ENCODE measurements around the gene ZNF521.

DNA sequence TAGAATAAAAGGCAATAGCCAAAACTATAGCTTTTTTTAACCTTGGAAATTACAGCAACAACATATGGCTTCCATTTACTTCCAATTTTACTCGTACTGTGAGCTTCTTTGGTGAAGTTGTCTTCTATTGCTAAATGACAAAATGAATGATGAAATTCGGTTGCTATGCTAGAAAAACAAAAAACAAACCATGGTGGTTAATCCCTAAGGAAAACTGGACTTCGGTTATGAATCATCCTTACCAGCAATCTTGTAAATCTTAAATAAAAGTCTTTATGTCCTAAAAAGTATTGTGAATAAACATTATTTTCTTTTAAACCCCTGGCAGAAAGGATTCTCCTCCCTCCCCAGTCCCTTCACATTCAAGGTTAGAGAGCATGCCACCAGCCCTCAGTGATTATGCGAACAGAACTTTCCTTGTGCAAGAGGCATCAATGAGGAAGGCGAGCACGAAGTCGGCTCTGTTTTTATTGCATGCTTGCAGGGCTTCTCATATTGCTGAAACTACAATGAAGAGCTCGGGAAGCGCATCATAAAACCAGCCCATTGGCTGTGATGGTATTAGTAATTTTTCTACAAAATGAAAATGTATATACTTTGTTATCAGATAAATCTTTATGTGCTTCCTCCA lies 62.9 kb downstream of the ZNF521 start:
- TF ChIP-seq, protein P1, sequence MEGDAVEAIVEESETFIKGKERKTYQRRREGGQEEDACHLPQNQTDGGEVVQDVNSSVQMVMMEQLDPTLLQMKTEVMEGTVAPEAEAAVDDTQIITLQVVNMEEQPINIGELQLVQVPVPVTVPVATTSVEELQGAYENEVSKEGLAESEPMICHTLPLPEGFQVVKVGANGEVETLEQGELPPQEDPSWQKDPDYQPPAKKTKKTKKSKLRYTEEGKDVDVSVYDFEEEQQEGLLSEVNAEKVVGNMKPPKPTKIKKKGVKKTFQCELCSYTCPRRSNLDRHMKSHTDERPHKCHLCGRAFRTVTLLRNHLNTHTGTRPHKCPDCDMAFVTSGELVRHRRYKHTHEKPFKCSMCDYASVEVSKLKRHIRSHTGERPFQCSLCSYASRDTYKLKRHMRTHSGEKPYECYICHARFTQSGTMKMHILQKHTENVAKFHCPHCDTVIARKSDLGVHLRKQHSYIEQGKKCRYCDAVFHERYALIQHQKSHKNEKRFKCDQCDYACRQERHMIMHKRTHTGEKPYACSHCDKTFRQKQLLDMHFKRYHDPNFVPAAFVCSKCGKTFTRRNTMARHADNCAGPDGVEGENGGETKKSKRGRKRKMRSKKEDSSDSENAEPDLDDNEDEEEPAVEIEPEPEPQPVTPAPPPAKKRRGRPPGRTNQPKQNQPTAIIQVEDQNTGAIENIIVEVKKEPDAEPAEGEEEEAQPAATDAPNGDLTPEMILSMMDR (IDR thresholded peaks at IDR 0.05; ENCODE audit: low read depth, low read length, missing input control): no peak
- TF ChIP-seq YY1 (IDR thresholded peaks at IDR 0.05) (no peak), SP1 (IDR thresholded peaks at IDR 0.05) (no peak), GABPA (IDR thresholded peaks at IDR 0.05 in 1 of 2, conservative IDR thresholded peaks at IDR 0.05 in 1 of 2) (no peak), RAD21 (IDR thresholded peaks at IDR 0.05) (no peak), FOXA2 (IDR thresholded peaks at IDR 0.05) (no peak), HNF4G (IDR thresholded peaks at IDR 0.05) (no peak), HNF4A (conservative IDR thresholded peaks at IDR 0.05) (no peak), TAF1 (conservative IDR thresholded peaks at IDR 0.05) (no peak)
- TF ChIP-seq, protein P2, sequence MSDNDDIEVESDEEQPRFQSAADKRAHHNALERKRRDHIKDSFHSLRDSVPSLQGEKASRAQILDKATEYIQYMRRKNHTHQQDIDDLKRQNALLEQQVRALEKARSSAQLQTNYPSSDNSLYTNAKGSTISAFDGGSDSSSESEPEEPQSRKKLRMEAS (IDR thresholded peaks at IDR 0.05): no peak
- TF ChIP-seq, protein P3, sequence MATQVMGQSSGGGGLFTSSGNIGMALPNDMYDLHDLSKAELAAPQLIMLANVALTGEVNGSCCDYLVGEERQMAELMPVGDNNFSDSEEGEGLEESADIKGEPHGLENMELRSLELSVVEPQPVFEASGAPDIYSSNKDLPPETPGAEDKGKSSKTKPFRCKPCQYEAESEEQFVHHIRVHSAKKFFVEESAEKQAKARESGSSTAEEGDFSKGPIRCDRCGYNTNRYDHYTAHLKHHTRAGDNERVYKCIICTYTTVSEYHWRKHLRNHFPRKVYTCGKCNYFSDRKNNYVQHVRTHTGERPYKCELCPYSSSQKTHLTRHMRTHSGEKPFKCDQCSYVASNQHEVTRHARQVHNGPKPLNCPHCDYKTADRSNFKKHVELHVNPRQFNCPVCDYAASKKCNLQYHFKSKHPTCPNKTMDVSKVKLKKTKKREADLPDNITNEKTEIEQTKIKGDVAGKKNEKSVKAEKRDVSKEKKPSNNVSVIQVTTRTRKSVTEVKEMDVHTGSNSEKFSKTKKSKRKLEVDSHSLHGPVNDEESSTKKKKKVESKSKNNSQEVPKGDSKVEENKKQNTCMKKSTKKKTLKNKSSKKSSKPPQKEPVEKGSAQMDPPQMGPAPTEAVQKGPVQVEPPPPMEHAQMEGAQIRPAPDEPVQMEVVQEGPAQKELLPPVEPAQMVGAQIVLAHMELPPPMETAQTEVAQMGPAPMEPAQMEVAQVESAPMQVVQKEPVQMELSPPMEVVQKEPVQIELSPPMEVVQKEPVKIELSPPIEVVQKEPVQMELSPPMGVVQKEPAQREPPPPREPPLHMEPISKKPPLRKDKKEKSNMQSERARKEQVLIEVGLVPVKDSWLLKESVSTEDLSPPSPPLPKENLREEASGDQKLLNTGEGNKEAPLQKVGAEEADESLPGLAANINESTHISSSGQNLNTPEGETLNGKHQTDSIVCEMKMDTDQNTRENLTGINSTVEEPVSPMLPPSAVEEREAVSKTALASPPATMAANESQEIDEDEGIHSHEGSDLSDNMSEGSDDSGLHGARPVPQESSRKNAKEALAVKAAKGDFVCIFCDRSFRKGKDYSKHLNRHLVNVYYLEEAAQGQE (IDR thresholded peaks at IDR 0.05): no peak
